GM19239 (cell line): Measurements from ENCODE around the gene ZXDC.

Source experiments
- DNase-seq: peaks from one replicate; pipeline ENCODE4 v3.0.0; 2011; ENCODE audit warnings: low spot score; ENCODE audit not compliant: insufficient read length
- FAIRE-seq: peaks from 2 replicates; lab custom pipeline; 2011; peaks lifted over from hg19 to GRCh38; lab: Jason Lieb, UNC

The ZXDC gene

GRCh38 chr3:126459111-126459762, 16.5 kb downstream of the ZXDC start:
- FAIRE-seq (no peak), DNase-seq (no peak)

GRCh38 chr3:126456766-126457388, 18.8 kb downstream of the ZXDC start:
- FAIRE-seq (no peak), DNase-seq (no peak)

GRCh38 chr3:126456211-126456610, 19.5 kb downstream of the ZXDC start:
- FAIRE-seq (no peak), DNase-seq (no peak)

GRCh38 chr3:126454437-126455198, 21.1 kb downstream of the ZXDC start:
- DNase-seq (no peak), FAIRE-seq (no peak)

GRCh38 chr3:126454025-126454424, 21.7 kb downstream of the ZXDC start:
- FAIRE-seq: no peak

GRCh38 chr3:126452213-126452612, 23.5 kb downstream of the ZXDC start:
- no peak for DNase-seq
- no peak for FAIRE-seq

More at GRCh38 chr3:126454025-126454424, 21.7 kb downstream of the ZXDC start:
- DNase-seq: no peak

GRCh38 chr3:126451511-126451910, 24.2 kb downstream of the ZXDC start:
- no peak for DNase-seq
- FAIRE-seq: no peak

- FAIRE-seq (no peak), DNase-seq (no peak)
These were observed 24.9 kb downstream of the ZXDC start for GRCh38 chr3:126450744-126451143.

GRCh38 chr3:126450219-126450618, 25.5 kb downstream of the ZXDC start:
- no peak for FAIRE-seq
- no peak for DNase-seq

- DNase-seq (no peak), FAIRE-seq (no peak)
These were observed 26.1 kb downstream of the ZXDC start for GRCh38 chr3:126449621-126450051.

- no peak for FAIRE-seq
These were observed 26.9 kb downstream of the ZXDC start for GRCh38 chr3:126448893-126449180.

GRCh38 chr3:126448136-126448892, 27.4 kb downstream of the ZXDC start:
- FAIRE-seq (no peak), DNase-seq (no peak)

More at GRCh38 chr3:126448893-126449180, 26.9 kb downstream of the ZXDC start:
- no peak for DNase-seq

- FAIRE-seq: no peak
- DNase-seq: no peak
These were observed 28.1 kb downstream of the ZXDC start for GRCh38 chr3:126447456-126448106.

GRCh38 chr3:126446791-126447190, 28.9 kb downstream of the ZXDC start:
- FAIRE-seq: no peak
- no peak for DNase-seq

- DNase-seq (no peak), FAIRE-seq (no peak)
These were observed 29.4 kb downstream of the ZXDC start for GRCh38 chr3:126446301-126446700.

GRCh38 chr3:126445506-126445905, 30.2 kb downstream of the ZXDC start:
- DNase-seq (no peak), FAIRE-seq (no peak)

GRCh38 chr3:126442856-126443242, 32.8 kb downstream of the ZXDC start:
- no peak for FAIRE-seq

GRCh38 chr3:126442094-126442855, 33.4 kb downstream of the ZXDC start:
- FAIRE-seq (no peak), DNase-seq (no peak)

More at GRCh38 chr3:126442856-126443242, 32.8 kb downstream of the ZXDC start:
- no peak for DNase-seq

GRCh38 chr3:126441256-126441880, 34.3 kb downstream of the ZXDC start:
- DNase-seq: no peak
- FAIRE-seq: no peak
